Right lobe of liver (tissue), 6 donors: ENCODE data around the gene LIMCH1. TPM values are rescaled to one million over a fixed set of nuclear protein-coding genes. Genes with fewer than 3 reads are reported as not detected.

Experiments used
- ATAC-seq, 4 donors: fragments of 200-7000 bp; cut with Tn5 transposase; one replicate each; pipeline ENCODE4 v1.9.1; 2020; ENCODE audit warnings: mild to moderate bottlenecking in 4 of 4, moderate library complexity in 4 of 4
- DNase-seq, 3 donors: peaks; one replicate each; pipeline ENCODE4 v3.0.0-alpha.2; 2020
- H3K27ac ChIP-seq, 3 donors: fragments of 200-600 bp; one replicate each; pipeline ENCODE4 v1.8.0; 2022
- H3K27me3 ChIP-seq, 2 donors: fragments of 200-600 bp; one replicate each; pipeline ENCODE4 v1.8.0; 2022
- H3K36me3 ChIP-seq, 4 donors: fragments of 200-600 bp; sonication (generic) in 1 of 4; one replicate each; pipeline versions ENCODE4 v1.5.1 to v1.8.0; 2017 to 2022; ENCODE audit warnings: control low read depth in 1 of 4
- H3K4me1 ChIP-seq, 4 donors: fragments of 200-600 bp; sonication (generic) in 1 of 4; one replicate each; pipeline versions ENCODE4 v1.5.1 to v1.8.0; 2017 to 2022; ENCODE audit warnings: control low read depth in 1 of 4
- H3K4me3 ChIP-seq, 3 donors: fragments of 200-600 bp; one replicate each; pipeline ENCODE4 v1.8.0; 2022
- H3K9me3 ChIP-seq, 4 donors: fragments of 200-600 bp; sonication (generic) in 1 of 4; one replicate each; pipeline versions ENCODE4 v1.5.1 to v1.8.0; 2017 to 2022; ENCODE audit warnings: control low read depth in 1 of 4
- CTCF ChIP-seq, 4 donors: fragments of 200-600 bp in 3 of 4; fragments of 450-650 bp in 1 of 4; IDR thresholded peaks; one replicate each; pipeline versions ENCODE4 v1.5.1 to v1.8.0; 2016 to 2022; ENCODE audit warnings: antibody characterized with exemption in 4 of 4, mild to moderate bottlenecking in 2 of 4
- POLR2A ChIP-seq: fragments of 450-650 bp; IDR thresholded peaks from one replicate; pipeline ENCODE4 v1.6.1; 2017; ENCODE audit warnings: antibody characterized with exemption, mild to moderate bottlenecking
- WGBS: methylation state at CpG from one replicate; pipeline ENCODE4 v1.1.6; 2018; ENCODE audit warnings: low coverage, low lambda C conversion rate; ENCODE audit not compliant: insufficient coverage; ENCODE audit errors: missing lambda C conversion rate; 5-methylcytosine and 5-hydroxymethylcytosine counted together
- intact Hi-C, 2 donors: fragments of 100-400 bp; cut with DNase I; formaldehyde crosslinking; loops; one replicate each; pipeline versions ENCODE4 v1.11.2 to v1.14.1; 2022
- total RNA-seq, 6 experiments: library from RNA; depleted of rRNA in 2 of 6; stranded (reverse); fragments of >200 nt in 2 of 6; fragmentation: NEBNext Ultra II Directional in 3 of 6; extraction: Animal tissue kit (Norgen Biotek cat#: 25700) in 3 of 6; gene quantifications; one replicate each; pipeline versions ENCODE4 v1.1.0 to v1.2.4, GENCODE V29; 2016 to 2023
- donor health status: DM: no; HTN: yes; CAD: no.
- donor health status: DM: no; HTN: no; CAD: no.
- donor health status: DM: no; HTN: no; CAD: no.
- donor health status: DM: no; HTN: yes; CAD: no.
- donor health status: DM: no; HTN: yes; CAD: no.

LIMCH1 gene
- total RNA-seq, 6 experiments from 2014 or later: 8.3 to 26.9 (median 12.9) TPM

GRCh38 chr4:41678951-41679350 lies 141.0 kb downstream of the LIMCH1 start:
- Histone ChIP-seq H3K9me3 (no peaks in the 10 kb centered on the region), H3K36me3 (peaks cover 0 to 12% (median 2%) of the 10 kb centered on the region in 4 donors), H3K27me3 (no peaks in the 10 kb centered on the region), H3K4me1 (no peaks in the 10 kb centered on the region), H3K27ac (no peak overlapping the region), H3K4me3 (no peak overlapping the region)
- intact Hi-C loops: no loop called here
- WGBS: 83% methylated on average over 1 of the region's 2 CpGs
- ATAC-seq: no peak
- TF ChIP-seq CTCF (IDR thresholded peaks at IDR 0.05) (no peak), POLR2A (no peak)
- no peak for DNase-seq

GRCh38 chr4:41679991-41680390 lies 142.0 kb downstream of the LIMCH1 start:
- DNase-seq (no peak), ATAC-seq (no peak)
- Histone ChIP-seq H3K27ac (no peak overlapping the region), H3K27me3 (no peaks in the 10 kb centered on the region), H3K36me3 (peaks cover 0 to 12% (median 6%) of the 10 kb centered on the region in 4 donors), H3K9me3 (no peaks in the 10 kb centered on the region), H3K4me1 (no peaks in the 10 kb centered on the region), H3K4me3 (no peak overlapping the region)
- 83% methylated on average over 4 of the region's 4 CpGs for WGBS
- TF ChIP-seq CTCF (IDR thresholded peaks at IDR 0.05) (no peak), POLR2A (no peak)
- intact Hi-C loops: no loop called here

- intact Hi-C loops: no loop called here
- ATAC-seq: no peak
These were observed 143.1 kb downstream of the LIMCH1 start for GRCh38 chr4:41681054-41681453.

GRCh38 chr4:41683326-41683725 lies 145.4 kb downstream of the LIMCH1 start:
- Histone ChIP-seq H3K27ac (no peak overlapping the region), H3K36me3 (peaks cover 0 to 14% (median 8%) of the 10 kb centered on the region in 4 donors), H3K27me3 (no peaks in the 10 kb centered on the region), H3K4me1 (no peaks in the 10 kb centered on the region), H3K4me3 (no peak overlapping the region), H3K9me3 (no peaks in the 10 kb centered on the region)
- ATAC-seq (no peak), DNase-seq (no peak)
- no peak for TF ChIP-seq POLR2A
- no peak for TF ChIP-seq CTCF (IDR thresholded peaks at IDR 0.05)
- intact Hi-C loops: no loop called here

More at GRCh38 chr4:41681054-41681453, 143.1 kb downstream of the LIMCH1 start:
- Histone ChIP-seq H3K4me1 (no peaks in the 10 kb centered on the region), H3K4me3 (no peak overlapping the region), H3K27me3 (no peaks in the 10 kb centered on the region), H3K27ac (no peak overlapping the region), H3K36me3 (peaks cover 0 to 12% (median 6%) of the 10 kb centered on the region in 4 donors), H3K9me3 (no peaks in the 10 kb centered on the region)
- 69% methylated on average over 2 of the region's 2 CpGs for WGBS
- no peak for TF ChIP-seq POLR2A
- TF ChIP-seq CTCF (IDR thresholded peaks at IDR 0.05): no peak
- DNase-seq: no peak

- no peak overlapping the region for H3K27ac ChIP-seq
- ATAC-seq: no peak
- peaks cover 0 to 19% (median 11%) of the 10 kb centered on the region in 4 donors for H3K36me3 ChIP-seq
- no peaks in the 10 kb centered on the region for H3K27me3 ChIP-seq
- TF ChIP-seq POLR2A: no peak
- no peak for TF ChIP-seq CTCF (IDR thresholded peaks at IDR 0.05)
- DNase-seq: no peak
- no peak overlapping the region for H3K4me3 ChIP-seq
- intact Hi-C loops: no loop called here
- no peaks in the 10 kb centered on the region for H3K9me3 ChIP-seq
- no peaks in the 10 kb centered on the region for H3K4me1 ChIP-seq
- 97% methylated on average over 8 of the region's 8 CpGs for WGBS
These were observed 148.9 kb downstream of the LIMCH1 start for GRCh38 chr4:41686893-41687292.
